ENCODE data around the gene DESI2. TPM values are rescaled to one million over a fixed set of nuclear protein-coding genes. Genes with fewer than 3 reads are reported as not detected.

DESI2 gene
- total and polyA plus RNA-seq, 2 of the 8 experiments (the other 6 are each of a cell fraction or from before 2014, with no cell fraction given), result 54.0 to 110 TPM

DNA sequence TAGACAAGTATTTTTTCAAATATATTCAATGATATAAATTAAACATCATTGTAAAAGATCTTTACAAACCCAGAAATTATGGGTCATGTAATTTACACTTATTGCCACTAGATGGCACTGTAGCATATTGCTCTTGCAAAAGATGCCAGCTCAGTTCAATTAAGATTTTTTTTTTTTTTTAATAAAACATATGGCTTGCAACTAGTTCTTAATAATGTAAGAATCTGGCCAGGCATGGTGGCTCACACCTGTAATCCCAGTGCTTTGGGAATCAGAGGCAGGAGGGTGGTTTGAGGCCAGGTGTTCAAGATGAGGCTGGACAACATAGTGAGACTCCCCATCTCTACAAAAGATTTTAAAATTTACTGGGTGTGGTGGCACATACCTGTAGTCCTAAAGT lies 49.4 kb upstream of the DESI2 start:
- Histone ChIP-seq H3K23ac (ENCODE audit: insufficient read length) (no peak overlapping the region), H2BK120ac (replicated peaks; ENCODE audit: low read depth, low read length) (no peak overlapping the region), H3K4me2 (ENCODE audit: insufficient read depth in 1 of 2, low read depth in 2 of 2, low read length in 2 of 2) (no peak overlapping the region), H3K14ac (ENCODE audit: insufficient read length) (no peak overlapping the region), H3K79me2 (ENCODE audit: control insufficient read depth in 1 of 2, insufficient read depth in 2 of 2, low read length in 2 of 2) (no peaks in the 10 kb centered on the region), H3K4me1 (replicated peaks in 1 of 4; ENCODE audit: control insufficient read depth in 3 of 4, insufficient read depth in 4 of 4, low read length in 3 of 4) (no peaks in the 10 kb centered on the region), H4K20me1 (replicated peaks in 1 of 2; ENCODE audit: control insufficient read depth in 1 of 2, insufficient read depth in 2 of 2, low read length in 2 of 2) (no peaks in the 10 kb centered on the region), H3K4me3 (ENCODE audit: extremely low read depth in 1 of 4, insufficient read depth in 2 of 4, low read depth in 3 of 4, low read length in 4 of 4) (no peak overlapping the region), H3K18ac (ENCODE audit: extremely low read depth, low read length) (no peak overlapping the region), H3K9me3 (ENCODE audit: insufficient read depth in 2 of 2, low read depth in 1 of 2, low read length in 1 of 2) (no peaks in the 10 kb centered on the region), H4K91ac (replicated peaks; ENCODE audit: insufficient read length, low read length) (no peak overlapping the region), H2BK12ac (ENCODE audit: low read depth, low read length) (no peak overlapping the region), H3K27me3 (replicated peaks in 1 of 4; ENCODE audit: control insufficient read depth in 3 of 4, extremely low read depth in 1 of 4, insufficient read depth in 3 of 4, low read length in 3 of 4) (no peaks in the 10 kb centered on the region), H2AK5ac (ENCODE audit: low read depth, low read length) (no peak overlapping the region), H3K23me2 (ENCODE audit: low read depth, low read length) (no peaks in the 10 kb centered on the region), H2BK20ac (ENCODE audit: low read length) (no peak overlapping the region), H4K8ac (ENCODE audit: extremely low read depth, insufficient read depth, low read length) (no peak overlapping the region), H3K9ac (replicated peaks in 1 of 4; ENCODE audit: extremely low read depth in 1 of 4, low read depth in 3 of 4, low read length in 3 of 4) (no peak overlapping the region), H4K5ac (ENCODE audit: insufficient read length, low read depth, low read length) (no peak overlapping the region), H3K36me3 (ENCODE audit: control insufficient read depth in 2 of 4, insufficient read depth in 4 of 4, low read length in 3 of 4) (no peaks in the 10 kb centered on the region; a peak in 1 of 8 replicates), H3K27ac (ENCODE audit: low read depth, low read length) (no peak overlapping the region), H2AFZ (ENCODE audit: low read length) (no peak overlapping the region), H3K79me1 (ENCODE audit: low read depth, low read length) (no peaks in the 10 kb centered on the region), H2BK5ac (ENCODE audit: low read depth, low read length) (no peak overlapping the region), H3K4ac (replicated peaks; ENCODE audit: insufficient read length, low read depth, low read length) (no peak overlapping the region), H2BK15ac (ENCODE audit: low read length) (no peak overlapping the region), H3K56ac (replicated peaks; ENCODE audit: insufficient read length, low read depth, low read length) (no peak overlapping the region)
- DNase-seq (ENCODE audit: low read depth in 1 of 2, low spot score in 2 of 2) (no peak), FAIRE-seq (no peak)
- CTCF ChIA-PET (ENCODE audit: partially characterized antibody), result interaction anchor here (0.6 to 4.1 kb wide), 48 partner anchors 8 to 1573 kb away, joined by 3 to 64 read pairs (median 4); partner anchors contain the start of gene DESI2
- POLR2A ChIA-PET (ENCODE audit: partially characterized antibody), result interaction anchor here (0.8 to 2.1 kb wide), 4 partner anchors 49 to 232 kb away, joined by 3 to 6 read pairs (median 3); partner anchors contain the start of genes COX20 and DESI2
- no peak for TF ChIP-seq KDM4A (IDR thresholded peaks at IDR 0.05; ENCODE audit: low read depth, low read length, severe bottlenecking)
- no peak for TF ChIP-seq CREB1 (IDR thresholded peaks at IDR 0.05)
- TF ChIP-seq, protein P1, sequence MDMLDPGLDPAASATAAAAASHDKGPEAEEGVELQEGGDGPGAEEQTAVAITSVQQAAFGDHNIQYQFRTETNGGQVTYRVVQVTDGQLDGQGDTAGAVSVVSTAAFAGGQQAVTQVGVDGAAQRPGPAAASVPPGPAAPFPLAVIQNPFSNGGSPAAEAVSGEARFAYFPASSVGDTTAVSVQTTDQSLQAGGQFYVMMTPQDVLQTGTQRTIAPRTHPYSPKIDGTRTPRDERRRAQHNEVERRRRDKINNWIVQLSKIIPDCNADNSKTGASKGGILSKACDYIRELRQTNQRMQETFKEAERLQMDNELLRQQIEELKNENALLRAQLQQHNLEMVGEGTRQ (IDR thresholded peaks at IDR 0.05; ENCODE audit: low read length), result no peak
- no peak for TF ChIP-seq CBX5 (IDR thresholded peaks at IDR 0.05; ENCODE audit: low read depth, low read length)
- TF ChIP-seq CEBPB (IDR thresholded peaks at IDR 0.05; ENCODE audit: low read depth, low read length), result no peak
- TF ChIP-seq RAD21 (IDR thresholded peaks at IDR 0.05 in 1 of 2, conservative IDR thresholded peaks at IDR 0.05 in 1 of 2; ENCODE audit: low read depth in 2 of 2, low read length in 2 of 2), result peak; percentile 72 to 76
- TF ChIP-seq, protein P2, sequence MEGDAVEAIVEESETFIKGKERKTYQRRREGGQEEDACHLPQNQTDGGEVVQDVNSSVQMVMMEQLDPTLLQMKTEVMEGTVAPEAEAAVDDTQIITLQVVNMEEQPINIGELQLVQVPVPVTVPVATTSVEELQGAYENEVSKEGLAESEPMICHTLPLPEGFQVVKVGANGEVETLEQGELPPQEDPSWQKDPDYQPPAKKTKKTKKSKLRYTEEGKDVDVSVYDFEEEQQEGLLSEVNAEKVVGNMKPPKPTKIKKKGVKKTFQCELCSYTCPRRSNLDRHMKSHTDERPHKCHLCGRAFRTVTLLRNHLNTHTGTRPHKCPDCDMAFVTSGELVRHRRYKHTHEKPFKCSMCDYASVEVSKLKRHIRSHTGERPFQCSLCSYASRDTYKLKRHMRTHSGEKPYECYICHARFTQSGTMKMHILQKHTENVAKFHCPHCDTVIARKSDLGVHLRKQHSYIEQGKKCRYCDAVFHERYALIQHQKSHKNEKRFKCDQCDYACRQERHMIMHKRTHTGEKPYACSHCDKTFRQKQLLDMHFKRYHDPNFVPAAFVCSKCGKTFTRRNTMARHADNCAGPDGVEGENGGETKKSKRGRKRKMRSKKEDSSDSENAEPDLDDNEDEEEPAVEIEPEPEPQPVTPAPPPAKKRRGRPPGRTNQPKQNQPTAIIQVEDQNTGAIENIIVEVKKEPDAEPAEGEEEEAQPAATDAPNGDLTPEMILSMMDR (IDR thresholded peaks at IDR 0.05; ENCODE audit: control extremely low read depth in 1 of 3, insufficient read depth in 1 of 3, low read depth in 1 of 3, low read length in 3 of 3), result peak in 2 of 3 experiments; percentile 46 to 51; a peak in 2 of 4 replicates
- TF ChIP-seq SUZ12 (IDR thresholded peaks at IDR 0.05; ENCODE audit: low read length), result no peak
- TF ChIP-seq TCF12 (IDR thresholded peaks at IDR 0.05; ENCODE audit: low read depth, low read length), result no peak
- TF ChIP-seq MAFK (IDR thresholded peaks at IDR 0.05; ENCODE audit: low read depth, low read length), result 0 out of 2 replicates have a peak, but pooled peaks have one; percentile 3
- no peak for TF ChIP-seq BCL11A (IDR thresholded peaks at IDR 0.05; ENCODE audit: low read depth in 2 of 2, low read length in 2 of 2)

All from H1 (cell line).